ENCODE measurements around the gene ERP29.

DNA sequence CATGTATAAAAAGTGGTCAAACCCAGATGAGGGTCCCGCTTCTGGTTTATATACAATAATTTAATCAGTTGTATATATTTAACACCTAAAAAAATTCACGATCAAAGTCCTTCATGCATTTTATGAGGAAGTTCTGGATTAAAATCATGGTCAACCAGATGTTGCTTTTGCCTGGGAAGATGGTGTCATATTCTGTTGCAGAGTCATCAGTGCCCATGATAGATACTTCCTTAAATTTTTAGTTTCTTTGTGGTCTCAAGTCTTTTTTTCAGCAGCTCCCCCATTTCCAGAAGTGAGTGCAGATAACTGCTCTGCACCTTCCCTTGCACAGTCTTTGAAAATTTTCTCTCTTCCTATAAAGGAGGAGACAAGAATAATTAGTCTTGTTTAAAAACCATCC, 16.1 kb downstream of the ERP29 start:
- no peak for TF ChIP-seq EP300 (IDR thresholded peaks at IDR 0.05)
- TF ChIP-seq, protein P1, sequence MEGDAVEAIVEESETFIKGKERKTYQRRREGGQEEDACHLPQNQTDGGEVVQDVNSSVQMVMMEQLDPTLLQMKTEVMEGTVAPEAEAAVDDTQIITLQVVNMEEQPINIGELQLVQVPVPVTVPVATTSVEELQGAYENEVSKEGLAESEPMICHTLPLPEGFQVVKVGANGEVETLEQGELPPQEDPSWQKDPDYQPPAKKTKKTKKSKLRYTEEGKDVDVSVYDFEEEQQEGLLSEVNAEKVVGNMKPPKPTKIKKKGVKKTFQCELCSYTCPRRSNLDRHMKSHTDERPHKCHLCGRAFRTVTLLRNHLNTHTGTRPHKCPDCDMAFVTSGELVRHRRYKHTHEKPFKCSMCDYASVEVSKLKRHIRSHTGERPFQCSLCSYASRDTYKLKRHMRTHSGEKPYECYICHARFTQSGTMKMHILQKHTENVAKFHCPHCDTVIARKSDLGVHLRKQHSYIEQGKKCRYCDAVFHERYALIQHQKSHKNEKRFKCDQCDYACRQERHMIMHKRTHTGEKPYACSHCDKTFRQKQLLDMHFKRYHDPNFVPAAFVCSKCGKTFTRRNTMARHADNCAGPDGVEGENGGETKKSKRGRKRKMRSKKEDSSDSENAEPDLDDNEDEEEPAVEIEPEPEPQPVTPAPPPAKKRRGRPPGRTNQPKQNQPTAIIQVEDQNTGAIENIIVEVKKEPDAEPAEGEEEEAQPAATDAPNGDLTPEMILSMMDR (IDR thresholded peaks at IDR 0.05) = no peak
